ENCODE results near the gene ATRX.

- TF ChIP-seq, protein P1, sequence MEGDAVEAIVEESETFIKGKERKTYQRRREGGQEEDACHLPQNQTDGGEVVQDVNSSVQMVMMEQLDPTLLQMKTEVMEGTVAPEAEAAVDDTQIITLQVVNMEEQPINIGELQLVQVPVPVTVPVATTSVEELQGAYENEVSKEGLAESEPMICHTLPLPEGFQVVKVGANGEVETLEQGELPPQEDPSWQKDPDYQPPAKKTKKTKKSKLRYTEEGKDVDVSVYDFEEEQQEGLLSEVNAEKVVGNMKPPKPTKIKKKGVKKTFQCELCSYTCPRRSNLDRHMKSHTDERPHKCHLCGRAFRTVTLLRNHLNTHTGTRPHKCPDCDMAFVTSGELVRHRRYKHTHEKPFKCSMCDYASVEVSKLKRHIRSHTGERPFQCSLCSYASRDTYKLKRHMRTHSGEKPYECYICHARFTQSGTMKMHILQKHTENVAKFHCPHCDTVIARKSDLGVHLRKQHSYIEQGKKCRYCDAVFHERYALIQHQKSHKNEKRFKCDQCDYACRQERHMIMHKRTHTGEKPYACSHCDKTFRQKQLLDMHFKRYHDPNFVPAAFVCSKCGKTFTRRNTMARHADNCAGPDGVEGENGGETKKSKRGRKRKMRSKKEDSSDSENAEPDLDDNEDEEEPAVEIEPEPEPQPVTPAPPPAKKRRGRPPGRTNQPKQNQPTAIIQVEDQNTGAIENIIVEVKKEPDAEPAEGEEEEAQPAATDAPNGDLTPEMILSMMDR (IDR thresholded peaks at IDR 0.05) = no peak
- TF ChIP-seq POLR2A (IDR thresholded peaks at IDR 0.05) = no peak
These were observed 16.2 kb upstream of the ATRX start for GRCh38 chrX:77802201-77802600.

All from esophagus squamous epithelium (tissue), 4 donors.